ENCODE measurements around the gene F3.

The F3 gene

GRCh38 chr1:94552071-94552586, 10.6 kb upstream of the F3 start:
- no peak for DNase-seq (ENCODE audit: low read depth)

GRCh38 chr1:94551449-94551848, 9.9 kb upstream of the F3 start:
- no peak for DNase-seq (ENCODE audit: low read depth)

DNA sequence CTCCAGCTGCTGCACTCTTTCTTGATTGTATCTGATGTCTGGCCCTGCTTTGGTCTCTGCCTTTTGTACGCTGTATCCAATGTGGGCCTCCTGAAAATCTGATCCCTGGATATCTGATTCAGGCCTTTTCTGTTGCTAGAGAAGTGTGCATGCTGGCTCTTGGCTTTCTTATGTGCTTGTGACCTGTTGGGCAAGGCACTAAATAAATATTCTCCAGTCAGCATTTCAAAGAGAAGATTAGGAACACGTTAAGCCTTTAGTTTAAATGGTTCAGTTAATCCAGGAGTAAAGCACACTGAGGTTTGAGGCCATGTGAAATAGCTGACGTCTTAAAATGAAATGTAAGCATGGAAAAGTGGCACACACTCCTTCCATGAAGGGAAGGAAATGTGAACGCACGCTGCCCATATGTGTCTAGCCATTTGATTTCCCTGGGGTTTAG, 9.3 kb upstream of the F3 start:
- DNase-seq (ENCODE audit: low read depth) = no peak

- no peak for DNase-seq (ENCODE audit: low read depth)
Observed at GRCh38 chr1:94550396-94550795, 8.8 kb upstream of the F3 start.

DNA sequence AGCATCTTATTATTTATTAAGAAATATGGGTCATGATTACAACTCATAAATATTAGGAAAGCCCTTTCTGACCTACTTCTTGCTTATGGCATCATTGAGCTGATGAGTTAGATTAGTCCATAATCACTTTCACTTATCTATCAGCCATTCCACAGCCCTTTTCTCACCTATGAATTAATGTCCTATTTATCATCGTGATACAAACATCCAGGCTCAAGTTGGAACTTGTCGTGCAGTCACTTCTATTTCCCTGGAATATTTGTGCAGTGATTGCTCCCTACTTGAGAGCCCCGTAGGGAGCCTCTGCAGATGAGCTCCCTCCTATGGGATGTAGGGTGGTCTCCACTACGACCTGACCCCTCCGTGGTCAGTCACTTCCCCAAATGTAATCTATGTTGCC, 8.1 kb upstream of the F3 start:
- DNase-seq (ENCODE audit: low read depth) = no peak

GRCh38 chr1:94544706-94545490, 3.3 kb upstream of the F3 start:
- no peak for DNase-seq (ENCODE audit: low read depth)

- no peak for DNase-seq (ENCODE audit: low read depth)
Observed at GRCh38 chr1:94543893-94544635, 2.5 kb upstream of the F3 start.

GRCh38 chr1:94543001-94543400, 1.4 kb upstream of the F3 start:
- DNase-seq (ENCODE audit: low read depth) = no peak

- DNase-seq (ENCODE audit: low read depth) = no peak
Observed at GRCh38 chr1:94542088-94542870, 720 bp upstream of the F3 start.

- DNase-seq (ENCODE audit: low read depth) = no peak
Observed at GRCh38 chr1:94540440-94541245, 916 bp downstream of the F3 start.

DNA sequence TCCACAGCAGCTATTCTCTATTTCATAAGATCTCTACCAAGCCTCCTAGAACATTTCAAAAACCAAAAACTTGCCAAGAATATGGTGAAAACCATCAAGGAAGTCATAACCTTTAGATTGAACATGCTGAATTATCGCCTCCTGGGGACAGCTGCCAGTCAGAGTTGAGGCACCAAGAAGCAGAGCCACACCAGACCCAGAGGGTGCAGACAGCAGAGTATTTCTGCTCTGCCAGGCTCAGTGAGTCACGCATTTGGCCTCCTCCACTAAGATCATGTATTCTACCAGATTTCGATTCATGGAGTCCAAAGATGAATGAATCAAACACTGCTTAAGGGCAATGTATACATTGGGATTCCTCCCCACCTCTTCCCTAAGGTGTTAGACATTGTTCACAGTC, 2.1 kb downstream of the F3 start:
- no peak for DNase-seq (ENCODE audit: low read depth)

- no peak for DNase-seq (ENCODE audit: low read depth)
Observed at GRCh38 chr1:94538243-94538827, 3.2 kb downstream of the F3 start.

GRCh38 chr1:94537254-94537653, 4.3 kb downstream of the F3 start:
- no peak for DNase-seq (ENCODE audit: low read depth)

GRCh38 chr1:94535879-94536278, 5.7 kb downstream of the F3 start:
- no peak for DNase-seq (ENCODE audit: low read depth)

GRCh38 chr1:94535095-94535494, 6.5 kb downstream of the F3 start:
- DNase-seq (ENCODE audit: low read depth) = no peak

DNA sequence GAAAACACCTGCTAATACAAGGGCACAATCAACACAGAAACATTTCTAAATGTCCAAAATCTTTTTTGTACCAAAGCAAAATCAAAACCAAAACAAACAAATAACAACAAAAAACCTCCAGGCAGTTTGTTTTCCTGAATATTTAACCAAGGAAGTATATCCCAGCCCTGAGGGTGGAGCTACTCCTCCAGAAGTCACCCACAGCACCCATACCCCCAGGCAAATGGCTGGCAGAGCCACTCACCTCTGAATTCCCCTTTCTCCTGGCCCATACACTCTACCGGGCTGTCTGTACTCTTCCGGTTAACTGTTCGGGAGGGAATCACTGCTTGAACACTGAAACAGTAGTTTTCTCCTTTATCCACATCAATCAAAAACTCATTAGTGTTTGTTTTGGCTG, 9.5 kb downstream of the F3 start:
- DNase-seq (ENCODE audit: low read depth) = no peak

GRCh38 chr1:94531664-94532063, 9.9 kb downstream of the F3 start:
- no peak for DNase-seq (ENCODE audit: low read depth)

DNA sequence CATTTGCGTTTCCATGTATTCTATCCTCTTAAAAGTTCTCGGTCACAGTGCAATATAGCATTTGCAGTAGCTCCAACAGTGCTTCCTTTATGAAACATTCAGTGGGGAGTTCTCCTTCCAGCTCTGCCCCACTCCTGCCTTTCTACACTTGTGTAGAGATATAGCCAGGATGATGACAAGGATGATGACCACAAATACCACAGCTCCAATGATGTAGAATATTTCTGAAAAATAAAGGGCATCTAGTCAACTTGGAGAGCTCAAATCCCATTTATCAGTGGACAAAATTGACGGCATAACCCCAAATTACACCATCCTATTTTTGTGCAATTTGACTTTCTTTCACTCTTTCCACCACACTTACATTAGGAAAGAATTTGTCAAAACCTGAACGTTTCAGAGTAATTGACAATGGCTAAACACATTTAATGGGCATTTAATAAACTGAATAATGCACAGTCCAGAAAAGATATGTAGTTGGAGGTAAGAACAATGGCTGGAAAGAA, 11.1 kb downstream of the F3 start:
- DNase-seq (ENCODE audit: low read depth) = no peak

- DNase-seq (ENCODE audit: low read depth) = no peak
Observed at GRCh38 chr1:94529416-94529815, 12.1 kb downstream of the F3 start.

DNA sequence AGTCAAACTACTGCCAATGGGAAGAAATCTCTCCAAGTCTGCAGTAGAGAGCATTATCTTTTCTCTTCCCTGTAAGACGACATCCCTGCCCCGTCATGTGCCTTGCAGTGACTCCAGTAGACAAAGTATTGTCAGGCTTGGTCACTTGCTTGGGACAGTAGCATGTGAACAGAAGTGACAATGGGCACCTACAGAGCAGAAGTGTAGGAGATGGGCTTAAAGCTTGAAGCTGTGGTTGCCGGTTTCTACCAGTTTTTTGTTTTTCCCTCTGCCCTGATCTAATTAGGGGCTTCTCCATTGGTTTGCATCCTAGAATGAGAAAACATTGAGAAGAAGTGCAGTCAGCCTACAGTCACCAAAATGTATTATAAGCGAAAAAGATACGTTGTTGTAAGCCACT, 12.7 kb downstream of the F3 start:
- DNase-seq (ENCODE audit: low read depth) = no peak

DNA sequence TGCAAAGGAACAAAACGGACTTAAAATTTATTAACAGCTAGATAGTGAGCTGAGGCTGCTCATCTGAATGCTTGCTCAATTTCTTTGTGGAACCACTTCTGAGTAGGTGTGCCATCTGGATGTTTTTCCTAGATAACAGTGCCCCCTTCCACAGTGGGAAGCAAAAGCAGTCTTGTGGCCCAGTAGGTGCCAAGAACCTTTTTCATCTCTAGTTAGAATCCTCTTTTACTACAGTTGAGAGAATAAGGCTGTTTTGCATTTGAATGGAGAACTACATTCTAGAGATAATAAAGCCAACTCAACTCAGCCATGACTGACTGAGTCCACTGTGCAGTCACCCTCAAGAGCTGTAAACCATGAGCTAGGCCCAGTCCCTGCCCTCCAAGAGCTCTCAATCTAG, 13.3 kb downstream of the F3 start:
- no peak for DNase-seq (ENCODE audit: low read depth)
